Activated CD8-positive, alpha-beta memory T cell treated with anti-CD3 and anti-CD28 coated beads, Interleukin-2, amount 50 U/mL, for 4 hours (primary cell): Measurements from ENCODE around the gene CDKL1.
"Not testable (repeated sequence)": the region's sequence is repeated elsewhere in the genome, so short reads cannot be mapped to it uniquely, and the experiment has no call there.

Experiments
- DNase-seq: peaks from one replicate; pipeline ENCODE4 v3.0.0-alpha.2; 2020

Gene CDKL1

DNA sequence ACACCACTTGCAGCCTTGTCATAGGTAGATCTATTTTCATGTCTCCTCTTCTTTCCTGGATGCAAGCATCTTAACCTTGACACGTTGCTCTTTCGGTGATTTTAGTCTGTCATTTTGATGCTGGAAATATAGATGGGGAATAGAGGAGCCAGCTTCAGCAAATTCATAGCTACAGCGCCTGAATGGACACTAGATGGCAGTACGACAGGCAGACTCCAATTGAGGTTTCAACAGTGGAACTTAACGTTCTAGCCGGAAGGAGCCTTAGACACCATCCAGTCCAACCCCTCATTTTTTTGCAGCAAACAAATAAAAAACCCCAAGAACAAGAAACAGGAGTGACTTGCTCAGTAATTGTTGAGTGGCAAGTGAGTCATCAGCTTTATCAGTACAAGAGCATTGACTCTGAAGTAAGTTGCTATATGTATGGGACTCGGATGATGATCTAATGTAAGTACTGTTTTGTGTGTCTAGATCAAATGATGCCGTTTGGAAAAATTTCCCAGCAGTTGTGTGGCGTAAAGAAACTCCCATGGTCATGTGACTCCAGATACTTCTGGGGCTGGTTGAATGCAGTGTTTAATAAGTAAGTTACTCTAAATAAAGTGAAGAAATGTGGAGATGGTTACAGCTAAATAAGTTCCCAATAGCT lies 75.5 kb downstream of the CDKL1 start:
- DNase-seq, result peak; percentile 55

GRCh38 chr14:50320283-50320682 lies 76.4 kb downstream of the CDKL1 start:
- DNase-seq, result no peak

DNA sequence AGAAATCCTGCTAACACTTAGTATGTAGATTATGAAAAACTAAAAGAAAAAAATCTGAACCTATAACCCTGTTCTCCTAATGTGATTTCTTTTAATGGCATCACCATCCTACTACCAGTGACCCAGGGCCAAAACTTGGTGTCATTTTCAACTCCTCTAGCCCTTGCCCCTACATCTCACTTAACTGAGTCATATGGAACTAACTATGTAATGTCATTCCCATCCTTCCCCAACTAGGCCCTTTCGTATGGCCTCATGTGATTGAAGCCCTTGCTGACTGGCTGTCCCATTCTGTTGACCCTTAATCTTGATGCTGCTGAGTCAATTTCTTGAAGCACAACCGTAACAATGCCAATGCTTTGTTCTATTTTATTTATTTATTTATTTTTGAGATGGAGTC lies 77.0 kb downstream of the CDKL1 start:
- DNase-seq, result no peak

DNA sequence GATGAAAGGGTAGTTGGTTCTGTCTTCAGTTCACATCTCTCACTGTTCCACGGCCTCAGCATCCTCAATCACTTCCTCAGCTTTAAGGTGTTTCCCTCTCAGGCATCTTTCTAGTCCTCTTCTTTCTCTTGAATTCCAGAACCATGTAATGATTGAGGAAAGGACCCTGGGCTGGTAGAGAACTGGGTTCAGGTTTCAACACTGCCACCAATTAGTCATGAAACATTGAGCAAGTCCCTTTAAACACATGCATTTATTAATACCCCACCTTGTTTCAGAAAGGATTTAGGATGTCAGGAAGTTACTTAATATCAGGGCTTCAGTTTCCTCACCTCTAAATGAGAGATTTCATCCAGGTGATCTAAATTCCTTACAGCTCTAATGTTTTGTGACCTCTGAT lies 77.4 kb downstream of the CDKL1 start:
- no peak for DNase-seq

DNA sequence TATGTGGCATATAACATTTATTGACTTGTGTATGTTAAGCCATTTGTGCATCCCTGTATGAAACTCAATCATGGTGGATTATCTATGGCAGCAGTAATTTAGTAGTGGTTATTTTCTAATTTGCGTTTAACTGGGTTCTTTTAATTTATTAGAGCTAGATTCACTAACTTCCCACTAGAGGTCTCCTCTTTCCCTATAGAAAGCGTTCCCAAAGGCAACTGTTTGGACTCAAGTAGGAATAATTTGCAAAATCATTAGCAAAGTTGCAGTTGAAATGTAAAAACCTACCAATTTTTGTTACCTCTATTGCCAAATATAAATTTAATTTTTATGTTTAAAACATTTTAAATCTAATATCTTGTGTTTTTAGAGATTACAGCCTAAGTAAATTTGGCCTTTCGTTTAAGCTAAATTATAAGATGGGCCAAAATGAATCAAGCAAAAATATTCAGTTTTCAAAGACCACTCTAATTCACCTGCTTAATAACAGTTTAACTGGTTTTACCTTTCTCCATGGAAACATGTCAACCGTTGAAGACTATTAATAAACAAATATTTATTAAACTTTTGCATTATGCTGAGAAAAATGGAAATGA lies 78.6 kb downstream of the CDKL1 start:
- no peak for DNase-seq

DNA sequence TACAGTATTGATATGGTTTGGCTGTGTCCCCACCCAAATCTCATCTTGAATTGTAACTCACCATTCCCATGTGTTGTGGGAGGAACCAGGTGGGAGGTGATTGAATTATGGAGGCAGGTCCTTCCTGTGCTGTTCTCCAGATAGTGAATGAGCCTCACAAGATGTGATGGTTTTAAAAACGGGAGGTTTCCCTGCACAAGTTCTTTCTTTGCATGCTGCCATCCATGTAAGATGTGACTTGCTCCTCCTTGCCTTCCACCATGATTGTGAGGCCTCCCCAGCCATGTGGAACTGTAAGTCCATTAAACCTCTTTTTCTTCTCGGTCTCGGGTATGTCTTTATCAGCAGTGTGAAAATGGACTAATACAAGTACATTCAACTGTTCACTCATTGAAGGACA lies 82.6 kb downstream of the CDKL1 start:
- DNase-seq, result not testable (repeated sequence)

- no peak for DNase-seq
Observed at GRCh38 chr14:50312734-50313054, 84.0 kb downstream of the CDKL1 start.

DNA sequence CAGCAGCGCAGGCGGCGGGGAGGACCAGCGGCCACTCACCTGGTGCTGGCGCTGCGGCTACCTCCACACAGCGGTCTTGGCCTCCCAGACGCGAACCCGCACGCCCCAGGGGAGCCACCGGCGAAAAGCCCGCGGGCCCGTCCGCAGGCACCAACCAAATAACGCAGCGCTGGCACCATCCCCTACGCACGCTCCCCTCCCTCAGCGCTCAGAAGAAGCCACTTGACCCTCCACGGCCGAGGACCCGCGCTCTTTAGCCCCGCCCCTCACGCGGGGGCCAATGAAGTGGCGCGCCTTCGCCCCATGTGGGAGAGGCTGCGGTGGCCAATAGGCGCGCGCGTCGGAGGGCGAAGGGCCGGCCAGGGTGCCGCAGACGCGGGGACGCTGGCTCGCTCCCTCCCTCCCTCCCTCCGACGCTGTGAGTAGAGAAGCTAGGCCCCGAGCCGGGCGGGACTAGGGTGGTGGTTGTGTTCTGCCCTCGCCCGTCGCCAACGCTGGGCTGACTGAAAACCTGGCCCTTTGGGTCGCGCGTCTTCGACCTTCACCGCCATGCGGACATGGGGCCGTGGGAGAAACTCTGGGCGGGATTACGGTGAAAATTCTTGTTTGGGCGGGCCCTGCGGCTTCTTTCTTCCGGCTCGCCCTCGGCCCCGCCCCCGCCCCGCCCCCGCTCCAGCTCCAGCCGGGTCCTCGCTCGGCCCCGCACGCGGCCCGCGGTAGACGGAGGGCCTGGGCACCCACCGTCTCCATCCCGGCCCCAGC lies 84.5 kb downstream of the CDKL1 start, which contains the start of the genes DMAC2L and L2HGDH:
DMAC2L (plus strand) TSS at position 353 of the 762 bp plus-strand sequence. CDS start 9,164 bp downstream, outside the sequence.
L2HGDH (minus strand) TSS at position 258 of the 762 bp plus-strand sequence; CDS start at position 179, 79 bp downstream.
- peak; percentile 87 for DNase-seq

GRCh38 chr14:50311337-50311971 lies 85.2 kb downstream of the CDKL1 start:
- no peak for DNase-seq

DNA sequence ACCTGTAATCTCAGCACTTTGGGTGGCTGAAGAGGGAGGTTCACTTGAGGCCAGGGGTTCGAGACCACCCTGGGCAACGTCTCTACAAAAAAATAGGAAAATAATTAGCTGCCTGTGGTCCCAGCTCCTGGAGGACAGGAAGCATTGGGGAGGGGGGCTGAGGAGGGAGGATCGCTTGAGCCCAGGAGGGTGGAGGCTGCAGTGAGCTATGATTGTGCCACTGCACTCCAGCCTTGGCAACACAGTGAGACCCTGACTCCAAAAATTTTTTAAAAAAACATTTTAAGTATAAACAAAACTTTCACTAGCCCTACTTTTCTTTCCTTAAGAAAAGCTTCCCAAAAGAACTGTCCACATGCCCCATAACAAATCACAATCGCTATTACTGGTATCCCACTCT lies 86.2 kb downstream of the CDKL1 start:
- DNase-seq, result no peak

DNA sequence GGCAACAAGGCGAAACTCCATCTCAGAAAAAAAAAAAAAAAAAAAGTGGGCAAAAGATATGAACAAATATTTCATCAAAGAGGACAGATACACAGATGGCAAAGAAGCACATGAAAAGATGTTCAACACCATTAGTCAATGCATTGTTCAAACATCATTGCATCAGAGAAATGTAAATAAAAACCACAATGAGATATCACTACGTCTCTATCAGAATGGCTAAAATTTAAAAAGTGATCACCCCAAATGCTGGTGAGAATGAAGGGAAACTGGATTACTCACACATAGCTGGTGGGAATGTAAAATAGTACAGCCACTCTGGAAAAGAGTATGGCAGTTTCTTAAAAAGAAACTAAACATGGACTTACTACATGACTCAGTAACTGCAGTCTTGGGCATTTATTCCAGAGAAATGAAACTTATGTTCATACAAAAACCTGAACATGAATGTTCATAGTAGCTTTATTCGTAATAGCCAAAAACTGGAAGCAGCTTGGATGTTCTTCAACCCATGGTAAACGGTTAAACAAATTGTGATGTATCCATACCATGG lies 88.2 kb downstream of the CDKL1 start:
- no peak for DNase-seq

GRCh38 chr14:50303744-50304471 lies 92.8 kb downstream of the CDKL1 start:
- no peak for DNase-seq

- no peak for DNase-seq
Observed at GRCh38 chr14:50301914-50302313, 94.8 kb downstream of the CDKL1 start.

DNA sequence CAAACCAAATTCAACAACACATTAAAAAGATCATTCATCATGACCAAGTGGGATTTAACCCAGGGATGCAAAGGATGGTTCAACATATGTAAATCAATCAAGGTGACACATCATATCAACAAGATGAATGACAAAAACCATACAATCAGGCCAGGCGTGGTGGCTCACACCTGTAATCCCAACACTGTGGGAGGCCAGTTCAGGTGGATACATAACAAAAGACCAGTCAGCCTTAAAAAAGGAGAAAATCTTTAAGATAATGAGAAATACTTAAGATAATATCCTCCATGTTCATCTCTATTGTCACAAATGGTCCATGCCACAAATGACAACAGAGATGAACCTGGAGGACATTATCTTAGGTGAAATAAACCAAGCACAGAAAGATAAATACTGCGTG lies 97.1 kb downstream of the CDKL1 start:
- no peak for DNase-seq

DNA sequence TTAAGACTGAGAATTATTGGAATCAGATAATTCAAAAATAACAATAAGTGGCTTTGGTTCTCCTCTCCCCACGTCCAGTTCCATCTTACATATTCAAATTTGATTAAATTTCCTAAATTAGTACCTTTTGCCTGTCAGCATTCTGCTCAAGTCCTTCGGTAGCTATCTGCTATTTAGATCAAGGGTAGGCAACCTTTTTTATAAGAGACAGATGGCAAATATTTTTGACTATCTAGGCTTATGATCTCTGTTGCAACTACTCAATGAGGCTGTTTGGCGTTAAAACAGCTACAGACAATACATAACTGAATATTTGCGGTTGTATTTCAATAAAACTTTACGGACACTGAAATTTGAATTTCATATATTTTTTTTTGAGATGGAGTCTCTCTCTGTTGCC lies 106.4 kb downstream of the CDKL1 start:
- DNase-seq, result no peak

DNA sequence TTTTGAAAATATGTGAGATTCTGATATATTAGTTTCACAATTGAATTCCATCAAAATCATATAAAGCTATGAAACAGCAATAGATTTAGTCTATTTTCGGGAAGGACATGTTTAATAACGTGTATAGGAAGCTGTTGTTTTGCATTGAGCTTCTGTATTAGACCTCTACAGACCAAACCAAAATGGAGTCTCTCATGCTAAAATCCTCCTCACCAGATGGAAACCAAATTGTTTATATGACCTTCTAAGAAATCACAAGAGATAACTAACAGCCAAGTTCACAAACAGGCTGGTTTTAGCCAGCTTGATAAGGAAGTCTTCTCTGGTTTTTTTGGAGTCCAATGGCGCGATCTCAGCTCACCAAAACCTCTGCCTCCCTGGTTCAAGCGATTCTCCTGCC lies 108.5 kb downstream of the CDKL1 start:
- DNase-seq, result no peak

GRCh38 chr14:50285861-50286260 lies 110.8 kb downstream of the CDKL1 start:
- DNase-seq, result no peak
